SK-N-MC (cell line): ENCODE measurements around the gene MAN2A2.

Source experiments
- EZH2 ChIP-seq: fragments of 200-600 bp; sonication (generic); IDR thresholded peaks from one replicate; pipeline ENCODE4 v1.6.1; 2017; ENCODE audit warnings: antibody characterized with exemption
- FOXP2 ChIP-seq: optimal IDR thresholded peaks from 2 replicates; pipeline ENCODE3; 2011; ENCODE audit warnings: mild to moderate bottlenecking, moderate library complexity; ENCODE audit not compliant: insufficient read depth; ENCODE audit errors: extremely low read length, control extremely low read depth
- POLR2AphosphoS5 ChIP-seq: IDR thresholded peaks from 2 replicates; pipeline ENCODE4 v1.6.1; 2012; ENCODE audit warnings: mild to moderate bottlenecking, low read depth, low read length, borderline replicate concordance

DNA sequence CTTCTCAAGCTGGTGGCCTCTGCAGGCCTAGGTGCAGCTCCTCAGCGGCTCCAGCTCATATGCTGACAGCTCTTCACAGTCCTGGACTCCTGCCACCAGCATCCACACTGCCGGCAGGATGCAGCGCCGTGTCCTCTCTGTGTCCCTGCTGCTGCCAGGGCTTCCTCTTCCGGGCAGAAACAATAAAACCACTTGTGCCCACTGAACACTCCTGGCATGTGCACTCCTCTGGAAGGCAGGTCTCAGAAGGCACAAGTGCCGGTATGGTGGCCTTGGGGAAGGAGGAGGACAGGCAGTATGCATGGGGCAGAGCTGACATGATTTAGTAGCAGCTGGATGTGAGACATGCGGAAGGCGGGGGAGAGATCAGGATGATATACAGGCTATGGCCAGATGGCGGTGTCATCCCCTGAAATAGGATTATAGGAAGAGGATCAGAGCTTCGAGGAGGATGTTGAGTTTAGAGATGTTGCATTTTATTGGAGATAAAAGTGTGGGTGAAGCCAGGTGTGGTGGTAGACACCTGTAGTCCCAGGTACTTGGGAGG lies 7.5 kb upstream of the MAN2A2 start:
- TF ChIP-seq POLR2AphosphoS5, result no peak
- no peak for TF ChIP-seq EZH2
- TF ChIP-seq FOXP2, result no peak
